ENCODE results near the gene RPS6KL1. TPM values are rescaled to one million over a fixed set of nuclear protein-coding genes. Genes with fewer than 3 reads are reported as not detected.

RPS6KL1 gene
- polyA plus RNA-seq, 1 donor from 2014 or later: 147 TPM

GRCh38 chr14:74963705-74964271, 40.7 kb upstream of the RPS6KL1 start:
- Histone ChIP-seq H3K9me2 (ENCODE audit: insufficient read depth, low read length) (no peaks in the 10 kb centered on the region), H2AFZ (ENCODE audit: low read depth, low read length) (no peak overlapping the region), H3K27ac (ENCODE audit: low read length) (no peak overlapping the region), H3K79me2 (replicated peaks; ENCODE audit: insufficient read depth, low read length) (no peaks in the 10 kb centered on the region), H3K4me2 (ENCODE audit: low read length) (no peak overlapping the region), H3K36me3 (ENCODE audit: insufficient read depth, low read length) (no peaks in the 10 kb centered on the region), H3K4me3 (ENCODE audit: low read length) (no peak overlapping the region), H4K20me1 (ENCODE audit: insufficient read depth) (no peaks in the 10 kb centered on the region), H3F3A (ENCODE audit: insufficient read depth, low read length, poor library complexity, severe bottlenecking) (no peaks in the 10 kb centered on the region), H3K27me3 (ENCODE audit: insufficient read depth, low read depth, low read length) (no peaks in the 10 kb centered on the region), H3K9ac (ENCODE audit: low read length) (no peak overlapping the region), H3K9me3 (ENCODE audit: low read length) (no peaks in the 10 kb centered on the region)
- TF ChIP-seq REST (IDR thresholded peaks at IDR 0.05; ENCODE audit: borderline replicate concordance) (no peak), SMC3 (conservative IDR thresholded peaks at IDR 0.05; ENCODE audit: poor library complexity) (no peak), MXI1 (conservative IDR thresholded peaks at IDR 0.05; ENCODE audit: poor library complexity, severe bottlenecking) (no peak), EP300 (conservative IDR thresholded peaks at IDR 0.05; ENCODE audit: poor library complexity, severe bottlenecking) (no peak), CTCF (IDR thresholded peaks at IDR 0.05; ENCODE audit: poor library complexity, severe bottlenecking) (no peak), EZH2 (IDR thresholded peaks at IDR 0.05; ENCODE audit: borderline replicate concordance, insufficient read depth, low read length, poor library complexity, severe bottlenecking) (no peak), RAD21 (conservative IDR thresholded peaks at IDR 0.05) (no peak), POLR2AphosphoS5 (IDR thresholded peaks at IDR 0.05) (no peak)

GRCh38 chr14:74963178-74963704, 40.2 kb upstream of the RPS6KL1 start:
- TF ChIP-seq MXI1 (conservative IDR thresholded peaks at IDR 0.05; ENCODE audit: poor library complexity, severe bottlenecking): no peak
- TF ChIP-seq EP300 (conservative IDR thresholded peaks at IDR 0.05; ENCODE audit: poor library complexity, severe bottlenecking): no peak
- TF ChIP-seq EZH2 (IDR thresholded peaks at IDR 0.05; ENCODE audit: borderline replicate concordance, insufficient read depth, low read length, poor library complexity, severe bottlenecking): no peak
- no peak for TF ChIP-seq CTCF (IDR thresholded peaks at IDR 0.05; ENCODE audit: poor library complexity, severe bottlenecking)
- TF ChIP-seq SMC3 (conservative IDR thresholded peaks at IDR 0.05; ENCODE audit: poor library complexity): no peak
- TF ChIP-seq TAF1 (IDR thresholded peaks at IDR 0.05; ENCODE audit: low read depth): no peak
- no peak for TF ChIP-seq RAD21 (conservative IDR thresholded peaks at IDR 0.05)
- TF ChIP-seq POLR2AphosphoS5 (IDR thresholded peaks at IDR 0.05): no peak
- TF ChIP-seq REST (IDR thresholded peaks at IDR 0.05; ENCODE audit: borderline replicate concordance): no peak
- no peaks in the 10 kb centered on the region for H3K9me2 ChIP-seq (ENCODE audit: insufficient read depth, low read length)
- H3K79me2 ChIP-seq (replicated peaks; ENCODE audit: insufficient read depth, low read length): no peaks in the 10 kb centered on the region
- no peak overlapping the region for H2AFZ ChIP-seq (ENCODE audit: low read depth, low read length)
- no peaks in the 10 kb centered on the region for H3K27me3 ChIP-seq (ENCODE audit: insufficient read depth, low read depth, low read length)
- no peak overlapping the region for H3K4me3 ChIP-seq (ENCODE audit: low read length)
- H4K20me1 ChIP-seq (ENCODE audit: insufficient read depth): no peaks in the 10 kb centered on the region
- H3K4me2 ChIP-seq (ENCODE audit: low read length): no peak overlapping the region
- H3K36me3 ChIP-seq (ENCODE audit: insufficient read depth, low read length): no peaks in the 10 kb centered on the region
- H3K9ac ChIP-seq (ENCODE audit: low read length): no peak overlapping the region
- H3K9me3 ChIP-seq (ENCODE audit: low read length): no peaks in the 10 kb centered on the region
- H3F3A ChIP-seq (ENCODE audit: insufficient read depth, low read length, poor library complexity, severe bottlenecking): no peaks in the 10 kb centered on the region
- H3K27ac ChIP-seq (ENCODE audit: low read length): no peak overlapping the region
